Measurements from ENCODE around the gene PTPRQ.
A peak's percentile ranks its signal among the peaks of the same experiment; 100 is the strongest.

Gene PTPRQ

DNA sequence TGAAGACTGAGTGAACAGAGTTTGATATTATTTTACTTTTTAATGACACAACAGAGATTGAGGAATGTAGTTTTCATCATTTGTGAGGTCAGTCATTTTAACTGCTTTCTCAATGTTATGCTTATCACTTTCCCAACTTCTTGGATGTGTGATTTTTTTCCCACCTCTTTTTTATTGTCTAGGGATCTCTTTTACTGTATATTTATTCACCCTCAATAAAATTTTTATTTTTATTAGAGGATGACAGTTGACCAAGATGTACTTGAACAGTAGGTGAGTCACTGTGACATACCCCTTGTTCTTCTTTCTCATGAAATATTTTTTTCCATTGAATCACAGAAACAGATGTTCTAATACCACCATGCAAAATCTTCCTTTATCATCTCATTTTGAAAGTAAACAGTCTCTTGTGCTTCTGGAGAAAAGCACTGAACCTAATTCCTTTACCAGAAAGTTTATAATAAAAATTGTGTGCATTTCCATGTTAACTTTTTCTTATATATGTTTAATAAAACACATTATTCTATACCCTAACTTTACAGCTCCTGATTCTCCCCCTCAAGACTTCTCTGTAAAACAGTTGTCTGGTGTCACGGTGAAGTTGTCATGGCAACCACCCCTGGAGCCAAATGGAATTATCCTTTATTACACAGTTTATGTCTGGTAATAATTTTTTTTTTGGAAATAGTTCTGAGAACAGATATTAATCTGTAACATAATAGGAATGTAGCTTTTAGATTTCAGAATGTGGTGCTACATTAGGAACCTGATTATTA, 65.9 kb downstream of the PTPRQ start:
- DNase-seq (ENCODE audit: low read depth) = peak; percentile 83
- TF ChIP-seq, protein P1, sequence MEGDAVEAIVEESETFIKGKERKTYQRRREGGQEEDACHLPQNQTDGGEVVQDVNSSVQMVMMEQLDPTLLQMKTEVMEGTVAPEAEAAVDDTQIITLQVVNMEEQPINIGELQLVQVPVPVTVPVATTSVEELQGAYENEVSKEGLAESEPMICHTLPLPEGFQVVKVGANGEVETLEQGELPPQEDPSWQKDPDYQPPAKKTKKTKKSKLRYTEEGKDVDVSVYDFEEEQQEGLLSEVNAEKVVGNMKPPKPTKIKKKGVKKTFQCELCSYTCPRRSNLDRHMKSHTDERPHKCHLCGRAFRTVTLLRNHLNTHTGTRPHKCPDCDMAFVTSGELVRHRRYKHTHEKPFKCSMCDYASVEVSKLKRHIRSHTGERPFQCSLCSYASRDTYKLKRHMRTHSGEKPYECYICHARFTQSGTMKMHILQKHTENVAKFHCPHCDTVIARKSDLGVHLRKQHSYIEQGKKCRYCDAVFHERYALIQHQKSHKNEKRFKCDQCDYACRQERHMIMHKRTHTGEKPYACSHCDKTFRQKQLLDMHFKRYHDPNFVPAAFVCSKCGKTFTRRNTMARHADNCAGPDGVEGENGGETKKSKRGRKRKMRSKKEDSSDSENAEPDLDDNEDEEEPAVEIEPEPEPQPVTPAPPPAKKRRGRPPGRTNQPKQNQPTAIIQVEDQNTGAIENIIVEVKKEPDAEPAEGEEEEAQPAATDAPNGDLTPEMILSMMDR (IDR thresholded peaks at IDR 0.05; ENCODE audit: control insufficient read depth, insufficient read depth, low read depth, low read length, missing control alignments) = no peak
- no peak overlapping the region for H3K4me3 ChIP-seq (ENCODE audit: control insufficient read depth, low read depth, low read length)

DNA sequence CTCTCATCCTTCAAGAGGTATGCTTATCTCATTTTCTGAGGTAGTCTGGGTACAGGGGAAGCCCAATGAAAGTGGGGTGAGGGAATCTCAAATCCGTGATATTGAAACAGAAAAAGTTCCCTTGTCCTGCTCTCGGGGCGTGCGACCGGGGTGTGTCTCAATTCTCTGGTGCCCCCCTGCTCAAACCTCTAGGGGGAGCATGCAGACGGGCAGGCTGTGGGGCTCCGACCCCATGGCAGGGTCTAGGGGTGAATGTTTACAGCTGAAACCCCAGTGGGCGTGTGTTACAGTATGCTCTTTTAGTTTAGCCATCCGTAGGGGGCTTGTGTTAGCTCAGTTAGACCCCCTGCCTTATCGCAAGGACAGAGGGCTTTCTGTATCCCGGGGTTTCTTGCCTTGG, 68.7 kb downstream of the PTPRQ start:
- TF ChIP-seq, protein P1 (IDR thresholded peaks at IDR 0.05; ENCODE audit: control insufficient read depth, insufficient read depth, low read depth, low read length, missing control alignments) = no peak
- no peak overlapping the region for H3K4me3 ChIP-seq (ENCODE audit: control insufficient read depth, low read depth, low read length)
- no peak for DNase-seq (ENCODE audit: low read depth)

DNA sequence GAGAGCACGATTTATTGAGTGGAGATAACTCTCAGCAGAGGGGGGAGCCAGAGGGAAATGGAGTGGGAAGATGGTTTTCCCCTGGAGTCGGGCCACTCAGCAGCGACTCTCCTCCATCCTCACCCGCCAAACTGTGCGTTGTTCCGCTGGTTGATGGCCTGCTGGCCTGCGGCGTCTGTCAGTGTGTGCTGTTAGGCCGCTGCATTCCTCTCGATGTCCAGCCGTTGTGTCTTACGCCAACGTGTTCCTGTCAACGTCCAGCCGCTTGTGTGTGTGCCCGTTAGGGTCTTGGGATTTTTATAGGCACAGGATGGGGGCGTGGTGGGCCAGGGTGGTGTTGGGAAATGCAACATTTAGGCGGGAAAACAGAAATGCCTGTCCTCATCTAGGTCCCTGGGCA, 69.2 kb downstream of the PTPRQ start:
- TF ChIP-seq, protein P1 (IDR thresholded peaks at IDR 0.05; ENCODE audit: control insufficient read depth, insufficient read depth, low read depth, low read length, missing control alignments) = no peak
- DNase-seq (ENCODE audit: low read depth) = no peak
- no peak overlapping the region for H3K4me3 ChIP-seq (ENCODE audit: control insufficient read depth, low read depth, low read length)

DNA sequence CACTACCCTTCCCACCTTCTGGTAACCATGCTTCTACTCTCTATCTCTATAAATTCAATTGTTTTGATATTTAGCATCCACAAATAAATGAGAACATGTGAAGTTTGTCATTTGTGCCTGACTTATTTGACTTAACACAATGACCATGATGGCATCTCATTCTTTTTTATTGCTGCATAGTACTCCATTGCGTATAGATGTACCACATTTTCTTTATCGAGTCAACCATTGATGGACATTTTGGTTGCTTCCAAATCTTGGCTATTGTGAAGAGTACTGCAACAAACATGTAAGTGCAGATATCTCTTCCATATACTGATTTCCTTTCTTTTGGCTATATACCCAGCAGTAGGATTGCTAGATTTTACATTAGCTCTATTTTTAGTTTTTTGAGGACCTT, 73.6 kb downstream of the PTPRQ start:
- no peak overlapping the region for H3K4me3 ChIP-seq (ENCODE audit: control insufficient read depth, low read depth, low read length)
- TF ChIP-seq, protein P1 (IDR thresholded peaks at IDR 0.05; ENCODE audit: control insufficient read depth, insufficient read depth, low read depth, low read length, missing control alignments) = no peak
- no peak for DNase-seq (ENCODE audit: low read depth)

DNA sequence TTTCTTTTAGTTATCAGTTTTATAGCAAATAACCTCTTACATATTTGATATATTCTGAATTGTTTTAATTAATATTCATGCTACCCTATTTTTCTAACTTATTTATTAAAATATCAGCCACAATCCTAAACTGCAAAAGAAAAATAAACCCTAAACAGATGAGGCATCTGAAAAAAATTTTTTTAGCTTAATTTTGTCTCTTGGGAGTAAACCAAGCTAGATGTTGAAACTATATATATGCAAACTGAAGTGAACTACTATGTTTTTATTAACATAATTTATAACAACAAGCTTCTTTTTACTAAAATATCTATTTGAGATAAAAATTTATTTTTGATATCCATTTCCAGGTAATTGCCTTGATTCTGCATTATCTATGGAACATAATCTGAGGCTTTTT, 87.6 kb downstream of the PTPRQ start:
- DNase-seq (ENCODE audit: low read depth) = no peak
- no peak overlapping the region for H3K4me3 ChIP-seq (ENCODE audit: control insufficient read depth, low read depth, low read length)
- TF ChIP-seq, protein P1 (IDR thresholded peaks at IDR 0.05; ENCODE audit: control insufficient read depth, insufficient read depth, low read depth, low read length, missing control alignments) = no peak

DNA sequence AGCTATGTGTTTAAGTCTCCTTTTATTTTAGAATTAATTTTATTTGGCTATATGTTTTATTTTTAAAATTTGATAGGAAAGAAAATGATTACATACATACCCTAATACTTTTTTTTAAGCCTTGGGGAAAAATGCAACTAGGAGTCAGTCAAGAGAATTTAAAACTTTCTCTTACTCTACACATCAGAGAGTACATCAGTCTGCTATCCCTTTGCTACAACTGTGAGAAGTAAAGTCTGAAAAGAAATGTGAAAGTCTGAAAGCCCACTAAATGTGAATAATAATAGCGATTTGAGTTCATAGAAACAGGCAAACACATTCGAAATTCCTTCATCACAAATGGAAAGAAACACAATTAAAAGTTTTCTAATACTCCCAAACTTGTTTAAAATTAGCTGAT, 95.0 kb downstream of the PTPRQ start:
- no peak overlapping the region for H3K4me3 ChIP-seq (ENCODE audit: control insufficient read depth, low read depth, low read length)
- TF ChIP-seq, protein P1 (IDR thresholded peaks at IDR 0.05; ENCODE audit: control insufficient read depth, insufficient read depth, low read depth, low read length, missing control alignments) = no peak
- no peak for DNase-seq (ENCODE audit: low read depth)
